HG03095 (cell line): ENCODE results near the gene CD86.
"Not testable (repeated sequence)": the region's sequence is repeated elsewhere in the genome, so short reads cannot be mapped to it uniquely, and the experiment has no call there.

Experiments
- ATAC-seq: cut with Tn5 transposase; IDR thresholded peaks from one replicate; pipeline ENCODE4 v1.9.1; 2021; ENCODE audit warnings: moderate library complexity; ENCODE audit not compliant: unreplicated experiment

Gene CD86, protein sequence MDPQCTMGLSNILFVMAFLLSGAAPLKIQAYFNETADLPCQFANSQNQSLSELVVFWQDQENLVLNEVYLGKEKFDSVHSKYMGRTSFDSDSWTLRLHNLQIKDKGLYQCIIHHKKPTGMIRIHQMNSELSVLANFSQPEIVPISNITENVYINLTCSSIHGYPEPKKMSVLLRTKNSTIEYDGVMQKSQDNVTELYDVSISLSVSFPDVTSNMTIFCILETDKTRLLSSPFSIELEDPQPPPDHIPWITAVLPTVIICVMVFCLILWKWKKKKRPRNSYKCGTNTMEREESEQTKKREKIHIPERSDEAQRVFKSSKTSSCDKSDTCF

GRCh38 chr3:122055215-122055614, at the start of gene CD86:
Gene CD86, plus strand, starts transcription at chr3:122055362. Its CDS starts 128 bp downstream, at chr3:122055490.
- peak; percentile 93 for ATAC-seq

DNA sequence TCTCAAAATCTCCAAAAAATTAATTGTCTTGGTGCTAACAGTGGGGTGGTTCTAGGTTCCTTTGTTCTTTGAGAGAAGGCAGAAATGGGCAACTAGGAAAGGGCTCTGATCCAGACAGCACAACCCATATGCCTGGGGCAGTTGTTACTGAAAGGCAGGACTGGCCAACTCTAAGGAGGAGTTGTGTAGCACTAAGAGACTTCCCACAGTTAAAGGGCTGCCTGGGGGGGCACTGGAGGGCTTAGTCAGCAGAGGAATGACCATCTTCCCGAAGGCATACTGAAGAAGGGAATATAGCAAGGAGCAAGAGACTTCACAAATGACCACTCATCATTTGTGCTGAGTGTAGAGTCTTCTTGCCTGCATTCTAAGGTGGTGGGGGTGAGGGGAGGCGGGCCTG, 48.9 kb upstream of the CD86 start:
- ATAC-seq: no peak

- no peak for ATAC-seq
Observed at GRCh38 chr3:122008166-122008565, 47.0 kb upstream of the CD86 start.

DNA sequence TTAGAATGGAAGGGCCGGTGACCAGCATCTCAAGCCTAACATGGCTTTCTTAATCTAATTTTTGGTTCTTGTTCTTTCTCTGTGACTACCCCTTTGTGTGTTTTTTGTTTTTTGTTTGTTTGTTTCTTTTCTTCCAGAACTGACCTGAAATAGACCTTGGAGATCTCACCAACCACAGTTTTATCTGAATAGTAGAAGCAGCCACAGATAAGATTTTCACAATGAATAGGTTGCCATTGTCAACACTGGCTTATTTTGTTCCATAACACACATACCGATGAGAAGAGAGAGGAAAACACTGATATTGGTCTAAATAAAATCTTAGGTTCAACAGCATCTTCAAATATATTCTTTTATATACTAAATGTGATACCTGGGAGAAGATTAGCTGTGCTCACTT, 44.7 kb upstream of the CD86 start:
- ATAC-seq: no peak

DNA sequence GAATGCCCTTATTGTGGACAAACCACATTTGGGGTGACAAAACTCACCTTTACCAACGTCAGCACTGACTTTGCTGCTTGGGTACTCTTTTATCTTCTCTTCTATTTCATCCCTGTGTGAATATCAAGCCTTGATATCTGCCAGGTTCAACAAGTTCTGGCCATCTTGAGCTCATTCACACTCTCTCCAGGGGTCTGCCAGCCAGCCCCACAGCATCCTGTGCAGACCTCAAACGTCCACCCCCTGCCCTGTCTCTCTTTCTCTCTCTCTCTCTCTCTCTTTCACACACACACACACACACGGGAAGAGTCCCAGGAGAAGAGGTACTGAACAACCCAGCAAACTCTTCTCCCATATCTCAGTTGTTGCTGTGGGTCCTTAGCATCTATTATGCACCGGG, 43.8 kb upstream of the CD86 start:
- ATAC-seq: no peak

DNA sequence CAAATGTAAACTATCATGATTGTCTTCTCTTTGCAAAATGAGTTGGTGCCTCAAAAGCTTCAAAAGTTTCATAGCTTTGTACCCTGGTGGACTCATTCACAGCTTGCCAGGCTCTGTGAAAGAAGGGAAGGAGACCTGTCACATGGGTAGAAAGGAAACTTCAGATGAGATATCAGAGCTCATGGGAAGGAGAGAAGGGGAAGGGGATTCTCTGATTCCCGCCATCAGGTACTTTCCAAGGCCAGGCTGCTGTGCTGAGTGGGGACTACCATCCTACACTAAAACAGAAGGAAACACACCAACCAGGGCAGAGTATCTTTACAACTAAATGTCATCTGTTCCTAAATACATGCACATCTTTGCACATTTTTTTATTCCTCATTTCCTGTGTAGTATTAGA, 42.3 kb upstream of the CD86 start:
- no peak for ATAC-seq

- ATAC-seq: no peak
Observed at GRCh38 chr3:122013448-122013925, 41.7 kb upstream of the CD86 start.

DNA sequence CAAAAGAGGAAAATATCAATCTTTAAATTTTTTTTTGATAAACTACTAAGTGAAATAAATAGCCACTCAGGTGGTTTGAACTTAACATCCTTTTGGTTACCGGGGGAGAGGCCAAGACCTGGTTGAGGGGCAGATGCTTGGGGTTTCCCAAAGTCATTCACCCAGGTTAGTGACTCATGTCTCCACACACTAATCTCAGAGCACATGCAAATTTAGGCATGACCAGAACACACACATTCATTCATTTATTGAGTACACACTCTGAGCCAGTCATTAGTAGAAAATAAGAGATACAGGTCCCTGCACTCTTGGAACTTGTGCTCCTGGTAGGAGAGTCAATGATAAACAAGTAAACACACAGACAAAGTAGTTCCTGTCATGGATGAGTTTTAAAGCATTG, 40.4 kb upstream of the CD86 start:
- ATAC-seq: peak; percentile 73

DNA sequence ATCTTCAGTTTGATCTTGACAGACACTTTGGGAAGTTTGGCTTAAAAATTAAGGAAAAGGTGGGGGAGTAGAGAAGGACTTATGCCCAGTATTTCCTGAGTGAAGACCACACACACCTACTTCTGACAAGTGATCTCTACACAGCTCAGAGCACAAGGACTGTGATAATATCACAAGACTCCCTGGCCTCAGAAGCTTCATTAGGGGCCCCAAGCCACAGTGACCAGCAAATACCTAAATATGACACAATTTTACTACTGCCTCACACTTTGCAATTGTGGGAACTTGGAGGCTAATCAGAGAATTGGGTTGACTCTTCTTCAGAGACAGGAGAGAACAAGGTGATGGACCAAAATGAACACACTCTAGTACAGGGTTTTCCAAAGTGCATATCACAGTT, 35.7 kb upstream of the CD86 start:
- ATAC-seq: no peak

DNA sequence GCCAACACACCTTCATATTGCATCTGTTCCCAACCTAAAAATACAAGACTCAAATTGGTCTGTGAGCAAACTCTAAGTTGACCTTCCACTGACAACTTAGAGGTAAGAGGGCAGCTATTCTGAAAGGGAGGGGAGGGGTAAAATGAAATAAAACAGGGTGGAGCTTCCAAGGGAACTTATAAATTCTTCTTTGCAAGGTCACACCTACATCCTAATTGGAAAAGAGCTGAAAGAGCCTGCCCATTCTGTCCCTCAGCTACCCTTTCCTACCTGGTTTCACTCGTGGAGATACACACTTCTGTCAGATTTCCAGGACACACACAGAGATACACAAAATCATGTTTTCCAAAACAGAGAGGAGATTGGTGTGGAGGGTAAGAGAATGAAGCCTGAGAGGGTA, 34.1 kb upstream of the CD86 start:
- ATAC-seq: no peak

DNA sequence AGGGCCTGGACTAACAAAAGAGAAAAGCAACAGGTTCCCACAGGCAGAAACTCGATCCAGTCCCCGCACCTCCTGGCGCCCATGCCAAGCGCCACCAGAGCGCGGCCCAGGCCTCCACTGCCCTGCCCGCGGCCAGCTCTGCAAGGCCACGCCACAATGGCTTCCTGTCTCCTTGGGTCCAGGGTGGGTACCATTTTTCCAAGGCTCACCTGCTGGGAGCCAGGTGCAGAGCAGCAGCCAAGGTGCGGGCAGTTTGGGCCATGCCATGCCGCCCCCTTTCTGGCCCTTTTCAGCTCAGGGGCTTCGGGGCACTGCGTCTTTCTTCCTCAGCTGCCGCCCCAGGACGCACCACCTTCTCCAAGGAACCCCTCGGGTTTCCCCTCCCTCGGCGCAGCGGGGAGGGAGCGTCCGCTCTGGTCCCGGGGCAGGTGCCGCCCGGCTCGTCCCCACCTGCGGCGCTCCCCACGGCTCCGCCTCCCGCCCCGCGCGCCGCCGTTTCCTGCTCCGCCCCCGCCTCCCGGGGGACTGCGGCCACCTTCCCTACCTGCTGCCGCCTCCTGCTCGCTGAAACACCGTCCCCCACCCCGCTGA, 33.3 kb upstream of the CD86 start, which contains the start of gene ILDR1:
Gene ILDR1 (minus strand): TSS at position 437 of the 591 bp plus-strand sequence. CDS start 170 bp downstream, at position 267.
- no peak for ATAC-seq

- no peak for ATAC-seq
Observed at GRCh38 chr3:122023335-122023910, 31.7 kb upstream of the CD86 start.

- no peak for ATAC-seq
Observed at GRCh38 chr3:122024800-122025199, 30.4 kb upstream of the CD86 start.

DNA sequence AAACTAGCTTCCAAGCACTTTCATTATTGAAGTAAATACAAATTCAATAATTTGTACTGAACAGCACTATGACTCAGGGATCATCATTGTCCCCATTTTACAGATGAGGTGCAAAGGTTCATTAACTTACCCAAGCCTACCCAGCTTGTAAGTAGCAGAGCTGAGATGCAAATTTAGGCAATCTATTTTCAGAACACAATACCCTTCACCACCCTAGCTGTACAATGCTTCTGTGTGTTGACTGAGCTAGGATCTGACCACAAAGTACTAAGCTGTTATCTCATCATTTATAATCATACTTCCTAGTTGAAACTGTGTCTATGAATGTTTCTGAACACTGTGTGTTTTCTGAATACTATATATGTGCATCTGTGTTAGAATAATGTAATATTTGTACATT, 29.9 kb upstream of the CD86 start:
- ATAC-seq: peak; percentile 77

GRCh38 chr3:122030381-122031122, 24.6 kb upstream of the CD86 start:
- peak; percentile 53 for ATAC-seq

DNA sequence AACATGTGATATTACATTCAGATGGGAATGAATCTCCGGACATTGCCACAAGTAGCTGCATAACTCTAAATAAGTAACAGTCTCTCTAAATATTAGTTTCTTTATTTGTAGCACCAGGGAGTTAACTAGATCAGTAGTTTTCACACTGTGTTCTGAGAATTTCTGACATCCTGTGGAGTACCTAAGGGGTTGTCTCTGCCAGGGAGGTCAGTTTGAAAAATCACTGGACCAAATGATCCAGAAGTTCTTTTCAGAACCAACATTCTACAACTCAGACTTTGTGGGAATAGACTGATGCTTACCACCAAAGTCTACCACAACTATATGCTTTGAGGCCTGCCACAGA, 24.1 kb upstream of the CD86 start:
- ATAC-seq: peak; percentile 42

DNA sequence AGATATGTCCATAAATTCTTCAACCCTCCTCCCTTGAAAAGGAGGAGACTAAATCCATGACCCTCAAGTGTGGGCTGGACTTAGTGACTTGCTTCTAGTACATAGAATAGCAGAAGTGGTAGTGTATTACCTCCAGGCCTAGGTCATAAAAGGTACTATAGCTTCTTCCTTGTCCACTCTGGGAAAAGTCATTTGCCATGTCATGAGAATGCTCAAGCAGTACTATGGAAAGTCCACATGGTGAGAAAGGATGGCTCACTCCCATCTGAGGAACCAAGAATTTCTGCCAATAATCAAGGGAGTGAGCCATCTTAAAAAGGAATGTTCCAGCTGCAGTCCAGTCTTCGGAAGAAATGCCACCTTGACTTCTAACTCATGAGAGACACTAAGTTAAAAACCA, 22.6 kb upstream of the CD86 start:
- ATAC-seq: no peak

DNA sequence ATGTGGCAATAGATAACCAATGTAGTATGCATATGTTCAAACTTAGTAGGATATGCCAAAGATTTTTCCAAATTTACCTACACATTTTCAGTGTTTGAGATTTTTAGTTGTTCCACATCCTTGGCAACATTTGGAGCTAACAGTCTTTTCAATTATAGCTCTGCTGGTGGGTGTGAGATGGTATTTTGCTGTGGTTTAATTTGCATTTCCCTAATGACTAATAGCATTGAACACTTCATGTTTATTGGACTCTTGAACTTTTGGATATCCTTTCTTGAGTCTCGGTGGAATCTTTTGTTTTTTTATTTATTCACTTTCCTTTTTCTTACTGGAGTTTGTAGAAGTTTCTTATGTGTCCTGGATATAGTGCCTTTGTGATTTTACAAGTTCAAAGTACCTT, 22.1 kb upstream of the CD86 start:
- ATAC-seq: no peak

- not testable (repeated sequence) for ATAC-seq
Observed at GRCh38 chr3:122047296-122047695, 7.9 kb upstream of the CD86 start.

DNA sequence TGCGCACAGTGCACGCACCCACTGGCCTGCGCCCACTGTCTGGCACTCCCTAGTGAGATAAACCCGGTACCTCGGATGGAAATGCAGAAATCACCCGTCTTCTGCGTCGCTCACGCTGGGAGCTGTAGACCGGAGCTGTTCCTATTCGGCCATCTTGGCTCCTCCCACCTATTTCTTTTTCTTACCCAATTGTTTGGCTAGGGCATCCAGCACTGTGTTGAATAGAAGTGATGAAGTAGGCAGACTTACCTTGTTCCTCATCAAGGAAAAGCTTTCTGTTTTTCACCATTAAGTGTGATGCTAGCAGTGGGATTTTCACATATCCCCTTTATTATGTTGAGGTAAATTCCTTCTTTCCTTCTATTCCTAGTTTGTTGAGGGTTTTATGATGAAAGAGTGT, 7.4 kb upstream of the CD86 start:
- not testable (repeated sequence) for ATAC-seq

- no peak for ATAC-seq
Observed at GRCh38 chr3:122052968-122053367, 2.2 kb upstream of the CD86 start.

GRCh38 chr3:122057671-122058070, 2.5 kb downstream of the CD86 start:
- ATAC-seq: no peak
